Measurements from ENCODE around the gene EFCC1. TPM values are rescaled to one million over a fixed set of nuclear protein-coding genes. Genes with fewer than 3 reads are reported as not detected.

Gene EFCC1
- total and polyA plus RNA-seq, 2 of the 13 experiments (the other 11 are each of a cell fraction or from before 2014, with no cell fraction given) = not detected

DNA sequence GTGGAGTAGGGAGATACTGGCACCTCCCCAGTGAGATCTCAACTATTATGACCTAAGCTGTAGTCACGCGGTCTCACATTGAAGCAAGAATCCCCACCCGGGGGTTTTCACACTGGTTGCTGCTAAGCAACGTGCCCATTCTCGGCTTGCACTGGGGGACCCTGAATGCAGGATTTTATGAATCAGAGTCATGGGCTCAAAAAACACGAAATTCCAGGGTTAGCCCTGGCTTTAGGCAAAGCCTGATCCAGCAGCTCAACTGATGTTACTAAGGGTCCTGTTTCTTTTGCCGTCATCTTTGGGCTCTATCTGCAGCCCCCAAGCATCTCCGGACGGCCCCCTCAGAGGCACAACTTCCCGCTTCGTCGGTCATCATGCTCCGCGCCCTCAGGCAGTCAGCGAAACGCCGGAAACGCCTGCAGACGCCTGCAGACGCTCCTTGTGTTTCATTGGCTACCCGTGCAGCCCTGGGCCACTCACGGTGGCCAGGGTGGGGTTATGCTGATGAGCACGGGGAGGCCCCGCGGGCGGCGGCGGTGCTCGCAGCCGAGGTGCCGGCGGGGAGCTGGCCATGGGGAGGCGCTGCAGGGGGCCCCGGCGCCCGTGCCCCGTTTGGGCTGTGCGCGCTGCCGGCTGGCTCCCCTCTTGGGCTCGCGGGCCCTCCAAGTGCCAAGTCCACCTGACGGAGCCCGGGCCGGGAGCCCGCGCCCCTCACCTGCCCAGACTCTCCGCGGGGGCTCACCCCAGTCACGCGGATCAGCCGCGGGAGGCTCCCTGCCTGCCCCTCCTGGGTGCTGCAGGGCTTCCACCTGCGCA is 25.8 kb downstream of the EFCC1 start (continued):
- TF ChIP-seq FOXP1 (IDR thresholded peaks at IDR 0.05) = no peak
- no peak for TF ChIP-seq FOXP1 (CRISPR knock-in tag; IDR thresholded peaks at IDR 0.05)
- no peak for TF ChIP-seq ZNF557 (CRISPR knock-in tag; IDR thresholded peaks at IDR 0.05)
- no peak for TF ChIP-seq ZNF672 (CRISPR knock-in tag; IDR thresholded peaks at IDR 0.05)
- no peak for TF ChIP-seq ZNF891 (CRISPR knock-in tag; IDR thresholded peaks at IDR 0.05)
- no peak for TF ChIP-seq EHMT2 (IDR thresholded peaks at IDR 0.05; ENCODE audit: borderline replicate concordance, low read depth, low read length)
- TF ChIP-seq XBP1 (CRISPR knock-in tag; IDR thresholded peaks at IDR 0.05) = no peak
- TF ChIP-seq, protein P1, sequence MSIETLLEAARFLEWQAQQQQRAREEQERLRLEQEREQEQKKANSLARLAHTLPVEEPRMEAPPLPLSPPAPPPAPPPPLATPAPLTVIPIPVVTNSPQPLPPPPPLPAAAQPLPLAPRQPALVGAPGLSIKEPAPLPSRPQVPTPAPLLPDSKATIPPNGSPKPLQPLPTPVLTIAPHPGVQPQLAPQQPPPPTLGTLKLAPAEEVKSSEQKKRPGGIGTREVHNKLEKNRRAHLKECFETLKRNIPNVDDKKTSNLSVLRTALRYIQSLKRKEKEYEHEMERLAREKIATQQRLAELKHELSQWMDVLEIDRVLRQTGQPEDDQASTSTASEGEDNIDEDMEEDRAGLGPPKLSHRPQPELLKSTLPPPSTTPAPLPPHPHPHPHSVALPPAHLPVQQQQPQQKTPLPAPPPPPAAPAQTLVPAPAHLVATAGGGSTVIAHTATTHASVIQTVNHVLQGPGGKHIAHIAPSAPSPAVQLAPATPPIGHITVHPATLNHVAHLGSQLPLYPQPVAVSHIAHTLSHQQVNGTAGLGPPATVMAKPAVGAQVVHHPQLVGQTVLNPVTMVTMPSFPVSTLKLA (IDR thresholded peaks at IDR 0.05) = no peak
- no peak for TF ChIP-seq ARNT2 (CRISPR knock-in tag; IDR thresholded peaks at IDR 0.05; ENCODE audit: low read depth)
- no peak for TF ChIP-seq ZNF253 (CRISPR knock-in tag; IDR thresholded peaks at IDR 0.05; ENCODE audit: borderline replicate concordance)
- TF ChIP-seq MYNN (CRISPR knock-in tag; IDR thresholded peaks at IDR 0.05; ENCODE audit: low read depth) = no peak
- TF ChIP-seq CENPT (CRISPR knock-in tag; IDR thresholded peaks at IDR 0.05; ENCODE audit: low read depth) = no peak
- no peak for TF ChIP-seq DPF2 (CRISPR knock-in tag; IDR thresholded peaks at IDR 0.05; ENCODE audit: borderline replicate concordance, low read depth)
- TF ChIP-seq, protein P2, sequence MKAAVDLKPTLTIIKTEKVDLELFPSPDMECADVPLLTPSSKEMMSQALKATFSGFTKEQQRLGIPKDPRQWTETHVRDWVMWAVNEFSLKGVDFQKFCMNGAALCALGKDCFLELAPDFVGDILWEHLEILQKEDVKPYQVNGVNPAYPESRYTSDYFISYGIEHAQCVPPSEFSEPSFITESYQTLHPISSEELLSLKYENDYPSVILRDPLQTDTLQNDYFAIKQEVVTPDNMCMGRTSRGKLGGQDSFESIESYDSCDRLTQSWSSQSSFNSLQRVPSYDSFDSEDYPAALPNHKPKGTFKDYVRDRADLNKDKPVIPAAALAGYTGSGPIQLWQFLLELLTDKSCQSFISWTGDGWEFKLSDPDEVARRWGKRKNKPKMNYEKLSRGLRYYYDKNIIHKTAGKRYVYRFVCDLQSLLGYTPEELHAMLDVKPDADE (CRISPR knock-in tag; IDR thresholded peaks at IDR 0.05) = no peak
- TF ChIP-seq ZNF720 (CRISPR knock-in tag; IDR thresholded peaks at IDR 0.05) = no peak
- TF ChIP-seq YY1 (IDR thresholded peaks at IDR 0.05; ENCODE audit: insufficient read depth, insufficient replicate concordance, low read depth, low read length) = no peak
- TF ChIP-seq SCMH1 (CRISPR knock-in tag; IDR thresholded peaks at IDR 0.05; ENCODE audit: borderline replicate concordance) = no peak
- 0 out of 2 replicates have a peak, but pooled peaks have one; percentile 56 for TF ChIP-seq GTF3A (CRISPR knock-in tag; conservative IDR thresholded peaks at IDR 0.05)
- TF ChIP-seq ZNF670 (CRISPR knock-in tag; IDR thresholded peaks at IDR 0.05; ENCODE audit: borderline replicate concordance) = no peak
- TF ChIP-seq, protein P3, sequence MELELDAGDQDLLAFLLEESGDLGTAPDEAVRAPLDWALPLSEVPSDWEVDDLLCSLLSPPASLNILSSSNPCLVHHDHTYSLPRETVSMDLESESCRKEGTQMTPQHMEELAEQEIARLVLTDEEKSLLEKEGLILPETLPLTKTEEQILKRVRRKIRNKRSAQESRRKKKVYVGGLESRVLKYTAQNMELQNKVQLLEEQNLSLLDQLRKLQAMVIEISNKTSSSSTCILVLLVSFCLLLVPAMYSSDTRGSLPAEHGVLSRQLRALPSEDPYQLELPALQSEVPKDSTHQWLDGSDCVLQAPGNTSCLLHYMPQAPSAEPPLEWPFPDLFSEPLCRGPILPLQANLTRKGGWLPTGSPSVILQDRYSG (CRISPR knock-in tag; IDR thresholded peaks at IDR 0.05) = peak; percentile 55; the same call in 1 of the 2 replicates
- no peak for TF ChIP-seq FOXA1 (IDR thresholded peaks at IDR 0.05)
- TF ChIP-seq FOXA1 (CRISPR knock-in tag; IDR thresholded peaks at IDR 0.05) = no peak
- TF ChIP-seq ZFP62 (CRISPR knock-in tag; IDR thresholded peaks at IDR 0.05) = no peak
- TF ChIP-seq, protein P4, sequence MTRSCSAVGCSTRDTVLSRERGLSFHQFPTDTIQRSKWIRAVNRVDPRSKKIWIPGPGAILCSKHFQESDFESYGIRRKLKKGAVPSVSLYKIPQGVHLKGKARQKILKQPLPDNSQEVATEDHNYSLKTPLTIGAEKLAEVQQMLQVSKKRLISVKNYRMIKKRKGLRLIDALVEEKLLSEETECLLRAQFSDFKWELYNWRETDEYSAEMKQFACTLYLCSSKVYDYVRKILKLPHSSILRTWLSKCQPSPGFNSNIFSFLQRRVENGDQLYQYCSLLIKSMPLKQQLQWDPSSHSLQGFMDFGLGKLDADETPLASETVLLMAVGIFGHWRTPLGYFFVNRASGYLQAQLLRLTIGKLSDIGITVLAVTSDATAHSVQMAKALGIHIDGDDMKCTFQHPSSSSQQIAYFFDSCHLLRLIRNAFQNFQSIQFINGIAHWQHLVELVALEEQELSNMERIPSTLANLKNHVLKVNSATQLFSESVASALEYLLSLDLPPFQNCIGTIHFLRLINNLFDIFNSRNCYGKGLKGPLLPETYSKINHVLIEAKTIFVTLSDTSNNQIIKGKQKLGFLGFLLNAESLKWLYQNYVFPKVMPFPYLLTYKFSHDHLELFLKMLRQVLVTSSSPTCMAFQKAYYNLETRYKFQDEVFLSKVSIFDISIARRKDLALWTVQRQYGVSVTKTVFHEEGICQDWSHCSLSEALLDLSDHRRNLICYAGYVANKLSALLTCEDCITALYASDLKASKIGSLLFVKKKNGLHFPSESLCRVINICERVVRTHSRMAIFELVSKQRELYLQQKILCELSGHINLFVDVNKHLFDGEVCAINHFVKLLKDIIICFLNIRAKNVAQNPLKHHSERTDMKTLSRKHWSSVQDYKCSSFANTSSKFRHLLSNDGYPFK (CRISPR knock-in tag; IDR thresholded peaks at IDR 0.05; ENCODE audit: borderline replicate concordance) = no peak; the same call in 1 of the 2 replicates
- TF ChIP-seq, protein P5, sequence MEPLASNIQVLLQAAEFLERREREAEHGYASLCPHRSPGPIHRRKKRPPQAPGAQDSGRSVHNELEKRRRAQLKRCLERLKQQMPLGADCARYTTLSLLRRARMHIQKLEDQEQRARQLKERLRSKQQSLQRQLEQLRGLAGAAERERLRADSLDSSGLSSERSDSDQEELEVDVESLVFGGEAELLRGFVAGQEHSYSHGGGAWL (CRISPR knock-in tag; IDR thresholded peaks at IDR 0.05) = peak; percentile 67; the same call in 1 of the 2 replicates

Data from HepG2 (cell line).